ES-I3 (cell line): Measurements from ENCODE around the gene PPFIBP2.

Source experiments
- H3K36me3 ChIP-seq: 2 replicates; pipeline ENCODE4 v1.6.1; 2013; ENCODE audit warnings: mild to moderate bottlenecking, low read length, control low read depth, moderate library complexity; ENCODE audit not compliant: insufficient read depth
- H3K4me1 ChIP-seq: 2 replicates; pipeline ENCODE4 v1.6.1; 2013; ENCODE audit warnings: mild to moderate bottlenecking, control low read depth, low read length; ENCODE audit not compliant: insufficient read depth
- H3K9ac ChIP-seq: 2 replicates; pipeline ENCODE4 v1.6.1; 2013; ENCODE audit warnings: low read depth, mild to moderate bottlenecking, low read length, moderate library complexity
- H3K9me3 ChIP-seq: 2 replicates; pipeline ENCODE4 v1.6.1; 2013; ENCODE audit warnings: mild to moderate bottlenecking, low read length, moderate library complexity; ENCODE audit not compliant: control insufficient read depth, insufficient read depth

Gene PPFIBP2

GRCh38 chr11:7611411-7611810 is 97.6 kb downstream of the PPFIBP2 start:
- no peak overlapping the region for H3K9ac ChIP-seq
- peaks cover 7% of the 10 kb centered on the region; the same call in 1 of the 2 replicates for H3K4me1 ChIP-seq
- no peaks in the 10 kb centered on the region for H3K9me3 ChIP-seq
- no peaks in the 10 kb centered on the region for H3K36me3 ChIP-seq

GRCh38 chr11:7612056-7612660 is 98.4 kb downstream of the PPFIBP2 start:
- peaks cover 7% of the 10 kb centered on the region; the same call in 1 of the 2 replicates for H3K4me1 ChIP-seq
- no peaks in the 10 kb centered on the region for H3K36me3 ChIP-seq
- H3K9me3 ChIP-seq = no peaks in the 10 kb centered on the region
- no peak overlapping the region for H3K9ac ChIP-seq

GRCh38 chr11:7612661-7613393 is 99.0 kb downstream of the PPFIBP2 start:
- peaks cover 7% of the 10 kb centered on the region; the same call in 1 of the 2 replicates for H3K4me1 ChIP-seq
- H3K9ac ChIP-seq = no peak overlapping the region
- no peaks in the 10 kb centered on the region for H3K9me3 ChIP-seq
- H3K36me3 ChIP-seq = no peaks in the 10 kb centered on the region

- H3K36me3 ChIP-seq = no peaks in the 10 kb centered on the region
- H3K4me1 ChIP-seq = peaks cover 7% of the 10 kb centered on the region; the same call in 1 of the 2 replicates
- no peak overlapping the region for H3K9ac ChIP-seq
- H3K9me3 ChIP-seq = no peaks in the 10 kb centered on the region
These were observed 99.6 kb downstream of the PPFIBP2 start for GRCh38 chr11:7613394-7613720.

GRCh38 chr11:7614656-7615055 is 100.9 kb downstream of the PPFIBP2 start:
- peaks cover 7% of the 10 kb centered on the region; the same call in 1 of the 2 replicates for H3K4me1 ChIP-seq
- no peak overlapping the region for H3K9ac ChIP-seq
- no peaks in the 10 kb centered on the region for H3K36me3 ChIP-seq
- H3K9me3 ChIP-seq = no peaks in the 10 kb centered on the region

GRCh38 chr11:7617032-7617431 is 103.2 kb downstream of the PPFIBP2 start:
- peaks cover 16% of the 10 kb centered on the region; the same call in 1 of the 2 replicates for H3K4me1 ChIP-seq
- no peaks in the 10 kb centered on the region for H3K36me3 ChIP-seq
- no peak overlapping the region for H3K9ac ChIP-seq
- no peaks in the 10 kb centered on the region for H3K9me3 ChIP-seq

- no peaks in the 10 kb centered on the region for H3K36me3 ChIP-seq
- no peak overlapping the region for H3K9ac ChIP-seq
These were observed 105.5 kb downstream of the PPFIBP2 start for GRCh38 chr11:7619322-7619721.

GRCh38 chr11:7621090-7621489 is 107.3 kb downstream of the PPFIBP2 start:
- Histone ChIP-seq H3K36me3 (no peaks in the 10 kb centered on the region), H3K9ac (no peak overlapping the region), H3K9me3 (no peaks in the 10 kb centered on the region), H3K4me1 (peaks cover 9% of the 10 kb centered on the region; the same call in 1 of the 2 replicates)

More at GRCh38 chr11:7619322-7619721, 105.5 kb downstream of the PPFIBP2 start:
- no peaks in the 10 kb centered on the region for H3K9me3 ChIP-seq
- H3K4me1 ChIP-seq = peaks cover 9% of the 10 kb centered on the region; the same call in 1 of the 2 replicates

- H3K4me1 ChIP-seq = peaks cover 9% of the 10 kb centered on the region; the same call in 1 of the 2 replicates
- no peaks in the 10 kb centered on the region for H3K36me3 ChIP-seq
- H3K9me3 ChIP-seq = no peaks in the 10 kb centered on the region
- no peak overlapping the region for H3K9ac ChIP-seq
These were observed 107.8 kb downstream of the PPFIBP2 start for GRCh38 chr11:7621554-7621953.

GRCh38 chr11:7622721-7623120 is 108.9 kb downstream of the PPFIBP2 start:
- no peaks in the 10 kb centered on the region for H3K9me3 ChIP-seq
- H3K4me1 ChIP-seq = peaks cover 9% of the 10 kb centered on the region; the same call in 1 of the 2 replicates
- no peaks in the 10 kb centered on the region for H3K36me3 ChIP-seq
- no peak overlapping the region for H3K9ac ChIP-seq

GRCh38 chr11:7628660-7629059 is 114.9 kb downstream of the PPFIBP2 start:
- Histone ChIP-seq H3K4me1 (no peaks in the 10 kb centered on the region), H3K36me3 (no peaks in the 10 kb centered on the region), H3K9ac (no peak overlapping the region), H3K9me3 (no peaks in the 10 kb centered on the region)

- Histone ChIP-seq H3K9me3 (no peaks in the 10 kb centered on the region), H3K9ac (no peak overlapping the region), H3K4me1 (no peaks in the 10 kb centered on the region), H3K36me3 (no peaks in the 10 kb centered on the region)
These were observed 116.2 kb downstream of the PPFIBP2 start for GRCh38 chr11:7630002-7630401.

- H3K9ac ChIP-seq = no peak overlapping the region
- no peaks in the 10 kb centered on the region for H3K9me3 ChIP-seq
- no peaks in the 10 kb centered on the region for H3K36me3 ChIP-seq
- H3K4me1 ChIP-seq = no peaks in the 10 kb centered on the region
These were observed 118.4 kb downstream of the PPFIBP2 start for GRCh38 chr11:7632211-7632610.

- H3K9me3 ChIP-seq = no peaks in the 10 kb centered on the region
- no peak overlapping the region for H3K9ac ChIP-seq
- H3K4me1 ChIP-seq = no peaks in the 10 kb centered on the region
- H3K36me3 ChIP-seq = no peaks in the 10 kb centered on the region
These were observed 121.3 kb downstream of the PPFIBP2 start for GRCh38 chr11:7635137-7635536.

GRCh38 chr11:7635708-7636107 is 121.9 kb downstream of the PPFIBP2 start:
- Histone ChIP-seq H3K9me3 (no peaks in the 10 kb centered on the region), H3K9ac (no peak overlapping the region), H3K36me3 (no peaks in the 10 kb centered on the region), H3K4me1 (no peaks in the 10 kb centered on the region)
